SU-DHL-6 (cell line): Measurements from ENCODE around the gene NR2F6.
A peak's percentile ranks its signal among the peaks of the same experiment; 100 is the strongest.
"Not testable (repeated sequence)": the region's sequence is repeated elsewhere in the genome, so short reads cannot be mapped to it uniquely, and the experiment has no call there.

Source experiments
- H2AFZ ChIP-seq: fragments of 200-600 bp; sonication (generic); 2 replicates; pipeline ENCODE4 v1.6.1; 2014; ENCODE audit warnings: low read depth, mild to moderate bottlenecking, moderate library complexity, mixed read lengths, antibody characterized with exemption, low read length; ENCODE audit not compliant: severe bottlenecking
- H3F3A ChIP-seq: fragments of 200-600 bp; shearing (Covaris generic); 2 replicates; pipeline ENCODE4 v1.6.0; 2016; ENCODE audit warnings: antibody characterized with exemption, mild to moderate bottlenecking; ENCODE audit not compliant: insufficient read depth
- H3K27ac ChIP-seq: fragments of 200-600 bp; sonication (generic); 2 replicates; pipeline ENCODE4 v1.5.1; 2016; ENCODE audit warnings: low read depth, mild to moderate bottlenecking, low read length, moderate library complexity, mixed read lengths
- H3K27me3 ChIP-seq: fragments of 200-600 bp; sonication (generic), shearing (Covaris generic); 2 replicates; pipeline ENCODE4 v1.6.0; 2014; ENCODE audit warnings: mild to moderate bottlenecking, low read length
- H3K36me3 ChIP-seq: fragments of 200-600 bp; sonication (generic); 2 replicates; pipeline ENCODE4 v1.6.1; 2014; ENCODE audit warnings: mild to moderate bottlenecking, low read length, mixed read lengths
- H3K4me2 ChIP-seq: fragments of 300-600, 200-600 bp; shearing (Covaris generic), sonication (generic); 2 replicates; pipeline ENCODE4 v1.6.0; 2014; ENCODE audit warnings: low read length, low read depth, mild to moderate bottlenecking; ENCODE audit not compliant: poor library complexity, severe bottlenecking
- H3K4me3 ChIP-seq: fragments of 200-600 bp; sonication (generic); 2 replicates; pipeline ENCODE4 v1.5.1; 2014; ENCODE audit warnings: antibody characterized with exemption, low read length, mild to moderate bottlenecking, mixed read lengths; ENCODE audit not compliant: insufficient read depth, poor library complexity, severe bottlenecking
- H3K79me2 ChIP-seq: fragments of 200-600 bp; sonication (generic); 2 replicates; pipeline ENCODE4 v1.6.1; 2014; ENCODE audit warnings: mild to moderate bottlenecking, low read length, moderate library complexity; ENCODE audit not compliant: insufficient read depth
- H3K9ac ChIP-seq: fragments of 200-600 bp; sonication (generic); 2 replicates; pipeline ENCODE4 v1.7.0; 2014; ENCODE audit warnings: mild to moderate bottlenecking, low read length
- H3K9me2 ChIP-seq: fragments of 200-600 bp; sonication (generic); replicated peaks from 2 replicates; pipeline ENCODE4 v1.6.1; 2014; ENCODE audit warnings: low read length; ENCODE audit not compliant: insufficient read depth
- H3K9me3 ChIP-seq: fragments of 200-600 bp; sonication (generic); 2 replicates; pipeline ENCODE4 v1.6.1; 2014; ENCODE audit warnings: low read length, mixed read lengths; ENCODE audit not compliant: insufficient read depth
- H4K20me1 ChIP-seq: fragments of 200-600 bp; sonication (generic); 2 replicates; pipeline ENCODE4 v1.6.1; 2014; ENCODE audit warnings: low read depth, mild to moderate bottlenecking, antibody characterized with exemption, low read length, moderate library complexity, mixed read lengths
- CTCF ChIP-seq: fragments of 200-600 bp; sonication (generic); IDR thresholded peaks from one replicate; pipeline ENCODE4 v1.5.1; 2017; ENCODE audit warnings: antibody characterized with exemption, mild to moderate bottlenecking, low read length, moderate library complexity; ENCODE audit not compliant: insufficient read depth, poor library complexity, severe bottlenecking
- EZH2phosphoT487 ChIP-seq: fragments of 200-600 bp; sonication (generic), shearing (Covaris generic); conservative IDR thresholded peaks from 2 replicates; pipeline ENCODE4 v1.6.1; 2018; ENCODE audit warnings: mild to moderate bottlenecking, antibody characterized with exemption, low read length, moderate library complexity, mixed read lengths

The NR2F6 gene

GRCh38 chr19:17195106-17195505, 50.6 kb downstream of the NR2F6 start:
- H3K4me3 ChIP-seq: no peak overlapping the region
- TF ChIP-seq CTCF: no peak
- no peak for TF ChIP-seq EZH2phosphoT487
- H3K9me2 ChIP-seq: no peaks in the 10 kb centered on the region
- H4K20me1 ChIP-seq: no peaks in the 10 kb centered on the region
- H3K27me3 ChIP-seq: no peaks in the 10 kb centered on the region
- no peaks in the 10 kb centered on the region for H3K9me3 ChIP-seq
- H3K79me2 ChIP-seq: no peaks in the 10 kb centered on the region
- H2AFZ ChIP-seq: no peak overlapping the region
- H3K27ac ChIP-seq: no peak overlapping the region
- H3K9ac ChIP-seq: no peak overlapping the region
- H3F3A ChIP-seq: peaks cover 13% of the 10 kb centered on the region; the same call in 1 of the 2 replicates
- peaks cover 9% of the 10 kb centered on the region for H3K36me3 ChIP-seq
- H3K4me2 ChIP-seq: no peak overlapping the region

GRCh38 chr19:17194608-17195007, 51.1 kb downstream of the NR2F6 start:
- Histone ChIP-seq H4K20me1 (no peaks in the 10 kb centered on the region), H3K27ac (no peak overlapping the region), H3K9me3 (no peaks in the 10 kb centered on the region), H3K79me2 (no peaks in the 10 kb centered on the region), H3K4me2 (no peak overlapping the region), H2AFZ (no peak overlapping the region), H3K9me2 (no peaks in the 10 kb centered on the region), H3F3A (peaks cover 13% of the 10 kb centered on the region; the same call in 1 of the 2 replicates), H3K27me3 (no peaks in the 10 kb centered on the region), H3K36me3 (peaks cover 9% of the 10 kb centered on the region), H3K4me3 (no peak overlapping the region), H3K9ac (no peak overlapping the region)
- no peak for TF ChIP-seq CTCF
- no peak for TF ChIP-seq EZH2phosphoT487

DNA sequence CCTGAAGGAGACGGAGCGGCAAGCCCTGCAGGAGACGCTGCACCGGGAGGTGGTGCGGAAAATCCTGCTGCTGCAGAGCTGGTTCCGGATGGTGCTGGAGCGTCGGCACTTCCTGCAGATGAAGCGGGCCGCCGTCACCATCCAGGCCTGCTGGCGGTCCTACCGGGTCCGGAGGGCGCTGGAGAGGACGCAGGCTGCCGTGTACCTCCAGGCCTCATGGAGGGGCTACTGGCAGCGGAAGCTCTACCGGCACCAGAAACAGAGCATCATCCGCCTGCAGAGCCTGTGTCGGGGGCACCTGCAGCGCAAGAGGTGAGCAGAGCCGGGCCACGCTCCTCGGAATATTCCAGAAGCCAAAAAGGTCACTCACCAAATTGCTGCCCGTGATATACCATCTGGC, 53.0 kb downstream of the NR2F6 start:
- H3K9me3 ChIP-seq: no peaks in the 10 kb centered on the region
- H2AFZ ChIP-seq: no peak overlapping the region
- no peak overlapping the region for H3K9ac ChIP-seq
- H3K27ac ChIP-seq: peak overlapping the region; percentile 91; the same call in 1 of the 2 replicates
- H3K4me2 ChIP-seq: no peak overlapping the region
- H3K79me2 ChIP-seq: no peaks in the 10 kb centered on the region
- TF ChIP-seq EZH2phosphoT487: no peak
- TF ChIP-seq CTCF: no peak
- no peaks in the 10 kb centered on the region for H4K20me1 ChIP-seq
- no peaks in the 10 kb centered on the region for H3K9me2 ChIP-seq
- H3K4me3 ChIP-seq: no peak overlapping the region
- H3K36me3 ChIP-seq: peaks cover 9% of the 10 kb centered on the region
- H3K27me3 ChIP-seq: no peaks in the 10 kb centered on the region
- H3F3A ChIP-seq: peaks cover 22% of the 10 kb centered on the region

GRCh38 chr19:17191736-17192135, 54.0 kb downstream of the NR2F6 start:
- not testable (repeated sequence) for H3K9me2 ChIP-seq, H2AFZ ChIP-seq, H3K27me3 ChIP-seq, H3K79me2 ChIP-seq, H3K4me3 ChIP-seq, H3K9me3 ChIP-seq, H3K9ac ChIP-seq, H4K20me1 ChIP-seq, H3K36me3 ChIP-seq
- Histone ChIP-seq H3K4me2 (peak overlapping the region; percentile 39), H3F3A (peaks cover 22% of the 10 kb centered on the region), H3K27ac (peak overlapping the region; percentile 91)
